RWPE2 (cell line): ENCODE results near the gene MEG3.
A peak's percentile ranks its signal among the peaks of the same experiment; 100 is the strongest.

ENCODE experiments used
- ATAC-seq: fragments of 200-7000 bp; cut with Tn5 transposase; 3 replicates; pipeline ENCODE4 v1.9.1; 2021; ENCODE audit warnings: low read depth
- DNase-seq: peaks from one replicate; pipeline ENCODE4 v3.0.0-alpha.2; 2020; ENCODE audit warnings: low spot score
- H3K27ac ChIP-seq: fragments of 450-650 bp; 2 replicates; pipeline ENCODE4 v1.5.1; 2017; ENCODE audit warnings: mild to moderate bottlenecking; ENCODE audit not compliant: poor library complexity, severe bottlenecking
- H3K27me3 ChIP-seq: fragments of 250-450 bp; sonication (Bioruptor Pico); 2 replicates; pipeline ENCODE4 v1.5.1; 2021; ENCODE audit warnings: mild to moderate bottlenecking, moderate library complexity; ENCODE audit not compliant: insufficient read depth, poor library complexity, severe bottlenecking
- H3K36me3 ChIP-seq: fragments of 250-450 bp; sonication (Bioruptor Pico); 2 replicates; pipeline ENCODE4 v1.5.1; 2020; ENCODE audit warnings: low read depth, mild to moderate bottlenecking, moderate library complexity
- H3K4me1 ChIP-seq: fragments of 250-450 bp; sonication (Bioruptor Pico); 2 replicates; pipeline ENCODE4 v1.5.1; 2021; ENCODE audit warnings: mild to moderate bottlenecking, moderate library complexity; ENCODE audit not compliant: insufficient read depth, poor library complexity, severe bottlenecking
- H3K4me3 ChIP-seq: fragments of 250-450 bp; sonication (Bioruptor Pico); 2 replicates; pipeline ENCODE4 v1.5.1; 2021; ENCODE audit warnings: mild to moderate bottlenecking, moderate library complexity; ENCODE audit not compliant: severe bottlenecking
- H3K9me3 ChIP-seq: fragments of 250-450 bp; sonication (Bioruptor Pico); 2 replicates; pipeline ENCODE4 v1.5.1; 2021; ENCODE audit warnings: mild to moderate bottlenecking, moderate library complexity; ENCODE audit not compliant: severe bottlenecking
- TF ChIP-seq, protein P1 (sequence below): fragments of 450-650 bp; IDR thresholded peaks from one replicate; pipeline ENCODE4 v1.5.1; 2017; ENCODE audit warnings: mild to moderate bottlenecking, moderate library complexity; ENCODE audit not compliant: poor library complexity, severe bottlenecking

MEG3 gene

DNA sequence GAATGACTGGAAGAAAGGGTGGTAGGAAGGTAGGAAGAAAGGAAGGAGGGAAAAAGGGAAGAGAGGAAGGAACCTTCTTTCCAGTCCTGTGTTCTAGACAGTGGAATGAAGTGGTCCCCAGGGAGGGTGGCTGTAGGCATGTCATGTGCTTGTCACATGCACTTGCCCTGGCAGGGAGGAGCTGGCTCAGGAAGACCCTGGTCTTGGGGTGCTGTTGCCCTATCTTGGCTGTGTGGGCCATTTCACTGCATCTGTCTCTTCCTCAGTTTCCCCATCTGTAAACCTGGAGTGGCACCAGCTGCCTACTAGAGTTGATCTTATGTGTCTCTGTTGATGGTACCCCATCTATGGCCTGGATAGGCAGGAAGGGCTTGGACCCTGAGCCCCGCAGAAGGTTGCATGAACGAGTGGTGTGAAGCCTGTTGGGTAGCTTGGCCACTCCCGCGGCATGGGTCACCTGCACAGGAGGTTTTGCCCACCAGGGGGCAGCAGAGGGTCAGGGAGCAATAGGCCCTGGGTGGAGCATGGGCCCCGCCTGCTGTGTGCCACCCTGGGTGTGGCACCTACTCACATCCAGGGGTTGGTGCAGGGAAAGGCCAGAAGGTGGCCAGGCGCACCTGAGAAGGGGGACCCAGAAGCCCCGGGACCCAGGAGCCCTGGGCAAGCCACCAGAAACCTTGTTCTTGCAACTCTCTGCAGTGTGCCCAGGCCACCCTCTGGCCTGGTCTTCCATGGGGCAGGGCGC lies 25.1 kb downstream of the MEG3 start:
- H3K9me3 ChIP-seq = no peaks in the 10 kb centered on the region
- no peaks in the 10 kb centered on the region for H3K36me3 ChIP-seq
- DNase-seq (peak; percentile 84), ATAC-seq (peak; percentile 82)
- H3K27me3 ChIP-seq = no peaks in the 10 kb centered on the region
- H3K4me3 ChIP-seq = no peak overlapping the region
- peaks cover 9% of the 10 kb centered on the region for H3K4me1 ChIP-seq
- TF ChIP-seq, protein P1, sequence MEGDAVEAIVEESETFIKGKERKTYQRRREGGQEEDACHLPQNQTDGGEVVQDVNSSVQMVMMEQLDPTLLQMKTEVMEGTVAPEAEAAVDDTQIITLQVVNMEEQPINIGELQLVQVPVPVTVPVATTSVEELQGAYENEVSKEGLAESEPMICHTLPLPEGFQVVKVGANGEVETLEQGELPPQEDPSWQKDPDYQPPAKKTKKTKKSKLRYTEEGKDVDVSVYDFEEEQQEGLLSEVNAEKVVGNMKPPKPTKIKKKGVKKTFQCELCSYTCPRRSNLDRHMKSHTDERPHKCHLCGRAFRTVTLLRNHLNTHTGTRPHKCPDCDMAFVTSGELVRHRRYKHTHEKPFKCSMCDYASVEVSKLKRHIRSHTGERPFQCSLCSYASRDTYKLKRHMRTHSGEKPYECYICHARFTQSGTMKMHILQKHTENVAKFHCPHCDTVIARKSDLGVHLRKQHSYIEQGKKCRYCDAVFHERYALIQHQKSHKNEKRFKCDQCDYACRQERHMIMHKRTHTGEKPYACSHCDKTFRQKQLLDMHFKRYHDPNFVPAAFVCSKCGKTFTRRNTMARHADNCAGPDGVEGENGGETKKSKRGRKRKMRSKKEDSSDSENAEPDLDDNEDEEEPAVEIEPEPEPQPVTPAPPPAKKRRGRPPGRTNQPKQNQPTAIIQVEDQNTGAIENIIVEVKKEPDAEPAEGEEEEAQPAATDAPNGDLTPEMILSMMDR = peak; percentile 82
- no peak overlapping the region for H3K27ac ChIP-seq

DNA sequence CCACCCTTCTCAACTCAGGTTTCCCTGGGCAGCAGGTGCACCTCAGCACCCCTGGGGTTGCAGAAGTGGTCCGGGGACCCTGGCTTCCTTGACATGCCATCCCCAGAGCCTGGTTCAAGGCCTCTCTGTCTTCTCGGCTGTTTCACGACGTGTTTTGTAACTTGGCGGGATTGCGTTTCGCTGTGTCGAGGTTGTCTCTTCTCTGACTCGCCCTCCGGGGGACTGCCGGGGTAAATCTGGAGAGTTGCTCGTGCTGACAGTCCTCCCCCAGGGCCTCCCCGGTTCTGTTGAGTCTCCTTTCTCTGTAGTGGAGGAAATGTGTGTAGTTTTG lies 25.6 kb downstream of the MEG3 start:
- Histone ChIP-seq H3K4me3 (no peak overlapping the region), H3K9me3 (no peaks in the 10 kb centered on the region), H3K4me1 (peaks cover 9% of the 10 kb centered on the region), H3K27me3 (no peaks in the 10 kb centered on the region), H3K36me3 (no peaks in the 10 kb centered on the region), H3K27ac (no peak overlapping the region)
- ATAC-seq (no peak), DNase-seq (peak; percentile 69)
- TF ChIP-seq, protein P1 = no peak

DNA sequence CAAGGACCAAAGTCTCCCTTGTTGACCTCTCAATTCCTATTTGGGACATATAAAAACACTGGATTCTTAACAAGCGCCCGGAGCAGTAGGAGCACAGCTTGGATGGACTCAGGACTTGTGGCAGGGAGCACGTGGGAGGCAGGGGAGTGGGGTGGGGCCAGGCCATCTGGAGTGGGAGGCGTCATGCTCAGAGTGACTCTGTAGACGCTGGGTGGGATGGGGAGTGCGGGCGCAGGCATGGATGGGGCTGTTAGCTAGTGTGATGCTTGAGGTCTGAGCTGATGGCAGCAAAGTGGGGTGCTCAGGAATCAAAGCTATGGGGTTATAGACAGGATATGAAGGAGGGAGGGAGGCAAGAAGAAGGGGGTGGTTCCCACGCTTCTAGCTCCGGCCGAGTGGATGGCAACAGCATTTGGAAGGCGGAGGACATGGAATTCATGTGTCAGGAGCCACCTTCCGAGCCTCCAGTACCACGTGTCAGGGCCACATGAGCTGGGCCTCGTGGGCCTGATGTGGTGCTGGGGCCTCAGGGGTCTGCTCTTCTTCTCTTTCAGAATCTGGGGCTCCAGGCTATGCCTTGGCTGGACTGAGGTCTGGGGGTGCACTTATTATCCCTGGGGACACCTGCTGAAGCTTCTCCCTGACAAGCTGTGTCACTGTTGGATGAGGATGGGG lies 26.2 kb downstream of the MEG3 start:
- Histone ChIP-seq H3K4me1 (peaks cover 9% of the 10 kb centered on the region), H3K36me3 (no peaks in the 10 kb centered on the region), H3K4me3 (no peak overlapping the region), H3K9me3 (no peaks in the 10 kb centered on the region), H3K27me3 (no peaks in the 10 kb centered on the region), H3K27ac (no peak overlapping the region)
- ATAC-seq = no peak
- DNase-seq = no peak
- TF ChIP-seq, protein P1 = no peak

DNA sequence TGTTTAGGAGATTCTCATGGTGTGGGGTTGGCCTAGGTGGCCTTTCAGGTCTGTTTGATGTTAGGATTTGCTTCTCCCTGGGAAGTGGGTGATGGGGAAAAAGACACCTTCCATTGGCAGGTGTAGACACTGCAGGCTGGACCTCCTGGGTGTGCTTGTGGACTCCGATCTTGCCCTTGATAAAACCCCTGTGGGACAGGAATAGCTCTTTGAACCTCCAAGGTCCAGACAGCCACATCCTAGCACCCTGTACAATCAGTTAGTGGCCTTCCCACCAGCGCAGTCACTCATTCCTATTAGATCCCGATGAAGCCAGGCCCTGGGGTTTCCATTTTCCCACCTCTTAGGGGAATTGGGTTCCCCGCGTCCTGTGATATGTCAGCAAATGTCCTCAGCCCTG lies 28.5 kb downstream of the MEG3 start:
- Histone ChIP-seq H3K9me3 (no peaks in the 10 kb centered on the region), H3K27ac (no peak overlapping the region), H3K36me3 (no peaks in the 10 kb centered on the region), H3K27me3 (no peaks in the 10 kb centered on the region), H3K4me1 (peaks cover 6% of the 10 kb centered on the region), H3K4me3 (no peak overlapping the region)
- ATAC-seq (no peak), DNase-seq (no peak)
- TF ChIP-seq, protein P1 = no peak
